ENCODE results near the gene VHLL. TPM values are rescaled to one million over a fixed set of nuclear protein-coding genes. Genes with fewer than 3 reads are reported as not detected.
"Not testable (repeated sequence)": the region's sequence is repeated elsewhere in the genome, so short reads cannot be mapped to it uniquely, and the experiment has no call there.

VHLL gene
- polyA plus RNA-seq, 1 donor (not counting 4 experiments of a cell fraction or from before 2014, with no cell fraction given) = not detected

- Histone ChIP-seq H3K9ac (ENCODE audit: control insufficient read depth, extremely low read depth, insufficient read depth, low read length) (no peak overlapping the region), H3K9me1 (ENCODE audit: control insufficient read depth, extremely low read depth, insufficient read depth, low read length) (no peaks in the 10 kb centered on the region), H3K4me3 (ENCODE audit: control insufficient read depth in 2 of 3, extremely low read depth in 1 of 3, insufficient read depth in 2 of 3, low read depth in 1 of 3, low read length in 3 of 3) (no peak overlapping the region), H4K20me1 (ENCODE audit: control insufficient read depth, extremely low read depth, insufficient read depth, low read length) (no peaks in the 10 kb centered on the region), H3K36me3 (ENCODE audit: control insufficient read depth in 2 of 2, extremely low read depth in 1 of 2, insufficient read depth in 2 of 2, low read length in 2 of 2) (no peaks in the 10 kb centered on the region), H3K4me1 (ENCODE audit: control insufficient read depth, extremely low read depth, insufficient read depth, low read length) (no peaks in the 10 kb centered on the region), H2AFZ (ENCODE audit: control insufficient read depth, low read length) (no peak overlapping the region), H3K27me3 (ENCODE audit: control insufficient read depth, extremely low read depth, insufficient read depth, low read length) (no peaks in the 10 kb centered on the region), H3K27ac (ENCODE audit: control insufficient read depth, insufficient read depth, low read length) (no peak overlapping the region), H3K9me3 (ENCODE audit: control insufficient read depth, low read depth, low read length) (no peaks in the 10 kb centered on the region), H3K79me2 (ENCODE audit: control insufficient read depth, insufficient read depth, low read length) (no peaks in the 10 kb centered on the region), H3K4me2 (ENCODE audit: control insufficient read depth, extremely low read depth, insufficient read depth, low read depth, low read length) (no peak overlapping the region)
- DNase-seq (ENCODE audit: low read depth, low spot score) (no peak), FAIRE-seq (no peak)
- no peak for TF ChIP-seq CTCF (optimal IDR thresholded peaks at IDR 0.05 in 1 of 3, IDR thresholded peaks at IDR 0.05 in 1 of 3, conservative IDR thresholded peaks at IDR 0.05 in 1 of 3; ENCODE audit: extremely low read depth in 1 of 3, insufficient read depth in 2 of 3, low read length in 3 of 3)
- TF ChIP-seq EZH2 (IDR thresholded peaks at IDR 0.05; ENCODE audit: low read length) = no peak
- dilution Hi-C loops (cut with MboI; ENCODE audit: extremely low pct_ligation_motif_present, low sequenced_read_pairs) = no loop called here
Observed at GRCh38 chr1:156346636-156347035, 47.5 kb upstream of the VHLL start.

GRCh38 chr1:156346035-156346434, 46.9 kb upstream of the VHLL start:
- DNase-seq (ENCODE audit: low read depth, low spot score); H3K4me1 ChIP-seq (ENCODE audit: control insufficient read depth, extremely low read depth, insufficient read depth, low read length); H2AFZ ChIP-seq (ENCODE audit: control insufficient read depth, low read length); H3K79me2 ChIP-seq (ENCODE audit: control insufficient read depth, insufficient read depth, low read length); H3K9ac ChIP-seq (ENCODE audit: control insufficient read depth, extremely low read depth, insufficient read depth, low read length); H3K27me3 ChIP-seq (ENCODE audit: control insufficient read depth, extremely low read depth, insufficient read depth, low read length); dilution Hi-C loops (cut with MboI; ENCODE audit: extremely low pct_ligation_motif_present, low sequenced_read_pairs); H3K4me2 ChIP-seq (ENCODE audit: control insufficient read depth, extremely low read depth, insufficient read depth, low read depth, low read length); H4K20me1 ChIP-seq (ENCODE audit: control insufficient read depth, extremely low read depth, insufficient read depth, low read length); H3K9me3 ChIP-seq (ENCODE audit: control insufficient read depth, low read depth, low read length); H3K27ac ChIP-seq (ENCODE audit: control insufficient read depth, insufficient read depth, low read length); H3K4me3 ChIP-seq (ENCODE audit: control insufficient read depth in 2 of 3, extremely low read depth in 1 of 3, insufficient read depth in 2 of 3, low read depth in 1 of 3, low read length in 3 of 3); H3K9me1 ChIP-seq (ENCODE audit: control insufficient read depth, extremely low read depth, insufficient read depth, low read length); H3K36me3 ChIP-seq (ENCODE audit: control insufficient read depth in 2 of 2, extremely low read depth in 1 of 2, insufficient read depth in 2 of 2, low read length in 2 of 2); FAIRE-seq: not testable (repeated sequence)

- Histone ChIP-seq H2AFZ (ENCODE audit: control insufficient read depth, low read length) (no peak overlapping the region), H3K9ac (ENCODE audit: control insufficient read depth, extremely low read depth, insufficient read depth, low read length) (no peak overlapping the region), H3K4me1 (ENCODE audit: control insufficient read depth, extremely low read depth, insufficient read depth, low read length) (no peaks in the 10 kb centered on the region), H3K4me3 (ENCODE audit: control insufficient read depth in 2 of 3, extremely low read depth in 1 of 3, insufficient read depth in 2 of 3, low read depth in 1 of 3, low read length in 3 of 3) (no peak overlapping the region), H3K9me3 (ENCODE audit: control insufficient read depth, low read depth, low read length) (no peaks in the 10 kb centered on the region), H4K20me1 (ENCODE audit: control insufficient read depth, extremely low read depth, insufficient read depth, low read length) (no peaks in the 10 kb centered on the region), H3K27ac (ENCODE audit: control insufficient read depth, insufficient read depth, low read length) (no peak overlapping the region), H3K9me1 (ENCODE audit: control insufficient read depth, extremely low read depth, insufficient read depth, low read length) (no peaks in the 10 kb centered on the region), H3K4me2 (ENCODE audit: control insufficient read depth, extremely low read depth, insufficient read depth, low read depth, low read length) (no peak overlapping the region), H3K36me3 (ENCODE audit: control insufficient read depth in 2 of 2, extremely low read depth in 1 of 2, insufficient read depth in 2 of 2, low read length in 2 of 2) (no peaks in the 10 kb centered on the region), H3K79me2 (ENCODE audit: control insufficient read depth, insufficient read depth, low read length) (no peaks in the 10 kb centered on the region), H3K27me3 (ENCODE audit: control insufficient read depth, extremely low read depth, insufficient read depth, low read length) (no peaks in the 10 kb centered on the region)
- dilution Hi-C loops (cut with MboI; ENCODE audit: extremely low pct_ligation_motif_present, low sequenced_read_pairs) = no loop called here
- no peak for DNase-seq (ENCODE audit: low read depth, low spot score)
- TF ChIP-seq EZH2 (IDR thresholded peaks at IDR 0.05; ENCODE audit: low read length) (no peak), CTCF (optimal IDR thresholded peaks at IDR 0.05 in 1 of 3, IDR thresholded peaks at IDR 0.05 in 1 of 3, conservative IDR thresholded peaks at IDR 0.05 in 1 of 3; ENCODE audit: extremely low read depth in 1 of 3, insufficient read depth in 2 of 3, low read length in 3 of 3) (no peak)
- no peak for FAIRE-seq
Observed at GRCh38 chr1:156344409-156344808, 45.3 kb upstream of the VHLL start.

Data from keratinocyte (primary cell).